HL-60 (cell line): Measurements from ENCODE around the gene CLDN14.

ENCODE experiments used
- DNase-seq, 2 experiments: peaks; one replicate each; pipeline ENCODE4 v3.0.0-alpha.2; 2010 to 2020; ENCODE audit warnings: low read depth in 1 of 2, low spot score in 1 of 2
- H3K27ac ChIP-seq: fragments of 250-450 bp; sonication (Bioruptor Pico); replicated peaks from 2 replicates; pipeline ENCODE4 v1.5.1; 2020; ENCODE audit warnings: mild to moderate bottlenecking, moderate library complexity
- H3K27me3 ChIP-seq: fragments of 250-450 bp; sonication (Bioruptor Pico); 2 replicates; pipeline ENCODE4 v1.5.1; 2021; ENCODE audit warnings: mild to moderate bottlenecking, moderate library complexity; ENCODE audit not compliant: insufficient read depth, poor library complexity, severe bottlenecking
- H3K4me3 ChIP-seq: replicated peaks from 2 replicates; pipeline ENCODE4 v1.5.1; 2011; ENCODE audit warnings: mild to moderate bottlenecking, control low read depth, low read length; ENCODE audit not compliant: insufficient read depth
- GABPA ChIP-seq: IDR thresholded peaks from 2 replicates; pipeline ENCODE4 v1.6.1; 2012; ENCODE audit warnings: low read depth
- POLR2AphosphoS5 ChIP-seq: IDR thresholded peaks from 2 replicates; pipeline ENCODE4 v1.6.1; 2012; ENCODE audit warnings: low read depth
- REST ChIP-seq: IDR thresholded peaks from 2 replicates; pipeline ENCODE4 v1.6.1; 2012; ENCODE audit warnings: low read depth; ENCODE audit not compliant: insufficient replicate concordance
- SPI1 ChIP-seq: IDR thresholded peaks from 2 replicates; pipeline ENCODE4 v1.6.1; 2012; ENCODE audit warnings: low read depth, mild to moderate bottlenecking, borderline replicate concordance
- TF ChIP-seq, protein P1 (sequence below): IDR thresholded peaks from one replicate; pipeline ENCODE4 v1.5.1; 2011; ENCODE audit warnings: low read length, control low read depth, inconsistent platforms; ENCODE audit not compliant: insufficient read depth

CLDN14 gene

GRCh38 chr21:36486246-36486645, 6.3 kb upstream of the CLDN14 start:
- H3K27ac ChIP-seq = no peak overlapping the region
- no peaks in the 10 kb centered on the region for H3K27me3 ChIP-seq
- no peak for TF ChIP-seq SPI1
- TF ChIP-seq POLR2AphosphoS5 = no peak
- no peak for TF ChIP-seq REST
- TF ChIP-seq, protein P1, sequence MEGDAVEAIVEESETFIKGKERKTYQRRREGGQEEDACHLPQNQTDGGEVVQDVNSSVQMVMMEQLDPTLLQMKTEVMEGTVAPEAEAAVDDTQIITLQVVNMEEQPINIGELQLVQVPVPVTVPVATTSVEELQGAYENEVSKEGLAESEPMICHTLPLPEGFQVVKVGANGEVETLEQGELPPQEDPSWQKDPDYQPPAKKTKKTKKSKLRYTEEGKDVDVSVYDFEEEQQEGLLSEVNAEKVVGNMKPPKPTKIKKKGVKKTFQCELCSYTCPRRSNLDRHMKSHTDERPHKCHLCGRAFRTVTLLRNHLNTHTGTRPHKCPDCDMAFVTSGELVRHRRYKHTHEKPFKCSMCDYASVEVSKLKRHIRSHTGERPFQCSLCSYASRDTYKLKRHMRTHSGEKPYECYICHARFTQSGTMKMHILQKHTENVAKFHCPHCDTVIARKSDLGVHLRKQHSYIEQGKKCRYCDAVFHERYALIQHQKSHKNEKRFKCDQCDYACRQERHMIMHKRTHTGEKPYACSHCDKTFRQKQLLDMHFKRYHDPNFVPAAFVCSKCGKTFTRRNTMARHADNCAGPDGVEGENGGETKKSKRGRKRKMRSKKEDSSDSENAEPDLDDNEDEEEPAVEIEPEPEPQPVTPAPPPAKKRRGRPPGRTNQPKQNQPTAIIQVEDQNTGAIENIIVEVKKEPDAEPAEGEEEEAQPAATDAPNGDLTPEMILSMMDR = no peak
- TF ChIP-seq GABPA = no peak
- DNase-seq = no peak
- no peak overlapping the region for H3K4me3 ChIP-seq

GRCh38 chr21:36485476-36485875, 5.6 kb upstream of the CLDN14 start:
- Histone ChIP-seq H3K27me3 (no peaks in the 10 kb centered on the region), H3K27ac (no peak overlapping the region), H3K4me3 (no peak overlapping the region)
- TF ChIP-seq SPI1 (no peak), GABPA (no peak), REST (no peak), POLR2AphosphoS5 (no peak)
- TF ChIP-seq, protein P1 = no peak
- no peak for DNase-seq

GRCh38 chr21:36483095-36483494, 3.2 kb upstream of the CLDN14 start:
- Histone ChIP-seq H3K27ac (no peak overlapping the region), H3K4me3 (no peak overlapping the region), H3K27me3 (no peaks in the 10 kb centered on the region)
- no peak for DNase-seq
- TF ChIP-seq SPI1 (no peak), REST (no peak), POLR2AphosphoS5 (no peak), GABPA (no peak)
- TF ChIP-seq, protein P1 = no peak
